PC-3 (cell line): Measurements from ENCODE around the gene ARHGAP8.

ENCODE experiments used
- EZH2phosphoT487 ChIP-seq: fragments of 300-600 bp; sonication (generic); IDR thresholded peaks from 2 replicates; pipeline ENCODE4 v1.6.1; 2018; ENCODE audit warnings: mild to moderate bottlenecking, antibody characterized with exemption, low read length, borderline replicate concordance
- TF ChIP-seq, protein P1 (sequence below): fragments of 300-600 bp; sonication (generic); conservative IDR thresholded peaks from 2 replicates; pipeline ENCODE4 v1.5.1; 2017; ENCODE audit warnings: antibody characterized with exemption, low read depth, mild to moderate bottlenecking, low read length

DNA sequence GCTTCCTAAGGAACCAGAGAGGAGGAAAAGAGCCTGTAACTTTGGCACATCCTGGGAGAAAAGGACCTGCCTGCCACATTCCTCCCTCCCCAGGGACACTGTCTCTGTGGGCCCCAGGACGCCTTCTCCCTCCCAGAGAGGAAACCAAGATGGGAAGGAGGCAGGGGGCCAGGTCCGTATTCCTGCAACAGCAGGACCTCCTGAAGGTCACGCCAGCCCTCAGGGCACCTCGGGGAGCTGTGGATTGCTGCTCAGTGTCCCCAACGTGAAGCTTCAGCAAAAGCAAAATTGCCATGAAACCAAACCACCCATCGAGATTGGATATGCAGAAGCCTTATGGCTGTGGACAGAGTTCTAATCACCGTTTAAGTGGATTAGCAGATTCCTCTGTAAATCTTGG, 86.7 kb downstream of the ARHGAP8 start:
- TF ChIP-seq, protein P1, sequence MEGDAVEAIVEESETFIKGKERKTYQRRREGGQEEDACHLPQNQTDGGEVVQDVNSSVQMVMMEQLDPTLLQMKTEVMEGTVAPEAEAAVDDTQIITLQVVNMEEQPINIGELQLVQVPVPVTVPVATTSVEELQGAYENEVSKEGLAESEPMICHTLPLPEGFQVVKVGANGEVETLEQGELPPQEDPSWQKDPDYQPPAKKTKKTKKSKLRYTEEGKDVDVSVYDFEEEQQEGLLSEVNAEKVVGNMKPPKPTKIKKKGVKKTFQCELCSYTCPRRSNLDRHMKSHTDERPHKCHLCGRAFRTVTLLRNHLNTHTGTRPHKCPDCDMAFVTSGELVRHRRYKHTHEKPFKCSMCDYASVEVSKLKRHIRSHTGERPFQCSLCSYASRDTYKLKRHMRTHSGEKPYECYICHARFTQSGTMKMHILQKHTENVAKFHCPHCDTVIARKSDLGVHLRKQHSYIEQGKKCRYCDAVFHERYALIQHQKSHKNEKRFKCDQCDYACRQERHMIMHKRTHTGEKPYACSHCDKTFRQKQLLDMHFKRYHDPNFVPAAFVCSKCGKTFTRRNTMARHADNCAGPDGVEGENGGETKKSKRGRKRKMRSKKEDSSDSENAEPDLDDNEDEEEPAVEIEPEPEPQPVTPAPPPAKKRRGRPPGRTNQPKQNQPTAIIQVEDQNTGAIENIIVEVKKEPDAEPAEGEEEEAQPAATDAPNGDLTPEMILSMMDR: no peak
- no peak for TF ChIP-seq EZH2phosphoT487
